ENCODE data around the gene UBE2S.

- no peak for TF ChIP-seq CTCF (conservative IDR thresholded peaks at IDR 0.05; ENCODE audit: low read depth, low read length)
- no peak for TF ChIP-seq EZH2 (IDR thresholded peaks at IDR 0.05; ENCODE audit: borderline replicate concordance, low read depth, low read length, poor library complexity, severe bottlenecking)
Measured at GRCh38 chr19:55424518-55424917, 16.9 kb upstream of the UBE2S start.

All from A673 (cell line).